ENCODE data around the gene HSD17B7.
"Not testable (repeated sequence)": the region's sequence is repeated elsewhere in the genome, so short reads cannot be mapped to it uniquely, and the experiment has no call there.

The HSD17B7 gene, protein sequence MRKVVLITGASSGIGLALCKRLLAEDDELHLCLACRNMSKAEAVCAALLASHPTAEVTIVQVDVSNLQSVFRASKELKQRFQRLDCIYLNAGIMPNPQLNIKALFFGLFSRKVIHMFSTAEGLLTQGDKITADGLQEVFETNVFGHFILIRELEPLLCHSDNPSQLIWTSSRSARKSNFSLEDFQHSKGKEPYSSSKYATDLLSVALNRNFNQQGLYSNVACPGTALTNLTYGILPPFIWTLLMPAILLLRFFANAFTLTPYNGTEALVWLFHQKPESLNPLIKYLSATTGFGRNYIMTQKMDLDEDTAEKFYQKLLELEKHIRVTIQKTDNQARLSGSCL

GRCh38 chr1:162790303-162790984 lies at the start of gene HSD17B7:
HSD17B7 (plus strand) TSS chr1:162790702; CDS start chr1:162790801, 99 bp downstream.
- peak within 1 kb of the TSS; percentile 52 for H3K4me3 ChIP-seq (ENCODE audit: low read depth, low read length)
- not testable (repeated sequence) for DNase-seq (ENCODE audit: low read depth)

DNA sequence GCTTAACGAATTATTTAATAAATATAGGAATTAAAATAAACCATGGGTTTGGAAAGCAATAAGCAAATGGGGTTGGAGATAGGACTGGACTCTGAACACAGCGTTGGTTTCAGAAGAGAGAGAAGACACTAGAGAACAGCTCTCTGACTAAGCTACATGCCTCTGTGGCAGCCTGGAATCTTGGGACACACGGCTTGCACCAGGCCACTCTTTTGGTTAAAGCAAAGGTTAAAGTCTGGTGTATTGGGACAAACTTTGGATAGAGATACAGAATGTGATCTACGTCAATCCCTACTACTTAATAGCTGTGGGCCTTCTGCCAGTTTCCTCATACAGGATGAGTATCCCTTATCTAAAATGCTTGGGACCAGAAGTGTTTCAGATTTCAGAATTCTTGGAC lies 49.7 kb upstream of the HSD17B7 start:
- no peak for DNase-seq (ENCODE audit: low read depth)
- no peak overlapping the region for H3K4me3 ChIP-seq (ENCODE audit: low read depth, low read length)

GRCh38 chr1:162741574-162741973 lies 48.9 kb upstream of the HSD17B7 start:
- no peak for DNase-seq (ENCODE audit: low read depth)

GRCh38 chr1:162746264-162746942 lies 44.1 kb upstream of the HSD17B7 start:
- H3K4me3 ChIP-seq (ENCODE audit: low read depth, low read length); DNase-seq (ENCODE audit: low read depth): not testable (repeated sequence)

More at GRCh38 chr1:162741574-162741973, 48.9 kb upstream of the HSD17B7 start:
- H3K4me3 ChIP-seq (ENCODE audit: low read depth, low read length), result no peak overlapping the region

- H3K4me3 ChIP-seq (ENCODE audit: low read depth, low read length), result no peak overlapping the region
- no peak for DNase-seq (ENCODE audit: low read depth)
These were observed 37.4 kb upstream of the HSD17B7 start for GRCh38 chr1:162753001-162753658.

DNA sequence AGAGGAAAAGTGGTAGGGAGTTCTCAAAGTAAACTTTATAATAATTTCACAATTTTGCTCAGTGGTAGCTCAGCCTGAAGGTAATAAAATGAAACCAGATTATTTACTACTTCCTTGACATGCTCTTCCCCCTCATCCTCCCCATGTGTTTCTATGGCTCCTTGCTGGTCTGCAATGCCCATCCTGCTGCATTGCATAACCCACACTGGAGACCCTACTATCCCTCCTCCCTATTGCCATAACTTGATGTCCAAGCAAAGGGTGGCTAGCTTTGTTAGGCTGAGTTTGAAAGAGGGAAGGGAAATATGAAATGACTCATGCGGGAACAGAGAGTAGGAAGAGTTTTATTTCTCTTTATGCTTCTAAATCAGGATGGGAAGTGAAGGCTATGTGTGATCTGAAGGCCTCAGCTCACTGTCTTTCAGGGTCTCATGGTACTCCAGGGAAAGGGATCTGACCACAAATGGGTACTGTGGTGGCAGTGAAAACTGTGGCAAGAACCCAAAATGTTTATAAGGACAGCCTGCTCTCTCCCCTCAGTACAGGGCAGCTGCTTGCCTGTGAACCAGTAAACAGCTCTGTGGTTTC lies 36.4 kb upstream of the HSD17B7 start:
- H3K4me3 ChIP-seq (ENCODE audit: low read depth, low read length), result no peak overlapping the region
- DNase-seq (ENCODE audit: low read depth), result peak; percentile 51

DNA sequence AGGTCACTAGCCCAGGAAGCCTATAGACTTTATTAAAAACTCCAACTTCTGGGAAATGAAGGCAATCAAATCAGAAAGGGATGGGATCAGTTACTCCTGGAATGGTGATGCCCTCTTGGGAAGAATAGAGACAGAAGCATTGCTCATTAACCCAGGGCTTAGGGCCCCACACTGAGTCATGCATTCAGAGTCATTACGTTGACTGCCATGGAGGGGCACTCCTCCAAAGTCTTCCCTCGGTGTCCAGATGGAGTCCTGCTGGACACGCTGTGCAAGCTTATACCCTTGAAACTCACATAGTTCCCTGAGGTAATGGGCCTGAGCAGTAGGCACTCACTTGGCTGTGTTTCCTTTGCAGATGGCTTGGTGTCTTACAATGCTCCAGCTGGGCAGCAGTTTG lies 35.2 kb upstream of the HSD17B7 start:
- DNase-seq (ENCODE audit: low read depth), result no peak
- H3K4me3 ChIP-seq (ENCODE audit: low read depth, low read length), result no peak overlapping the region

DNA sequence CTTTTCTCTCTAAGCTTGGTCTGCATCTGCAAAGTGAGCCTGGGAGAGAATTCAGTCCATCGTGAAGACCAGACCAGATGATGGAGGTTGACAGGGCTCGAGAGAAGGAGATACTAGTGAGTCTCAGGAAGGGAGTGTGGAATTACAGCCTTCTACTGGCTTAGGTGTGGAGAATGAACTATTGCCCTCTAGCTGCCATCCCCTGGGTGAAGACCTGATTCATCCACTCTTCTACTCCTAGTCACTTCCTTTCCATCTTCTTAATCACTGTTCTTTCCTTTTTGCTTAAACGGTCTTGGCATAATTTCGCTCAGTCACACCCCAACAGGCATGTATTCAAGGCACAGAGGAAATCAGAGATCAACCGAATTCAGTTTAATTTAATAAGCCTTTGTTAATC lies 34.0 kb upstream of the HSD17B7 start:
- H3K4me3 ChIP-seq (ENCODE audit: low read depth, low read length), result no peak overlapping the region
- DNase-seq (ENCODE audit: low read depth), result no peak

DNA sequence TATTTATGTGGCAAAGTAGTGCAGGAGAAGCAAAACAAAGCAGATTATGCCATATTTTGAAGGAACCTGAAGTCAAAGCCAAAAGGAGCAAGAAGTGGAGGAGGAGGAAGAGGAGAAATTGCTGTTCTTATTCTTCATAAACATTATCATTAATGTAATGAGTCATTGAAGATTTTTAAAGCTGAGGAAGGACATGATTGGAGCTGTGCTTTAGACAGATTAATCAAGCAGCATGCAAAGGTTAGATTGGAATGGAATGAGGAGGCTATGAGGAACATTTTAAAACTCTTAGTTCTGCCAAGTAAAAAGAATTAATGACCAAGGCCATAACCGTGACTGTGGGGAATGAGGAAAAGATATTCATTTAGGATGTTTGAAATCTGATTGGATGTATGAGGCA lies 33.0 kb upstream of the HSD17B7 start:
- H3K4me3 ChIP-seq (ENCODE audit: low read depth, low read length), result no peak overlapping the region
- DNase-seq (ENCODE audit: low read depth), result no peak

GRCh38 chr1:162765788-162766187 lies 24.7 kb upstream of the HSD17B7 start:
- H3K4me3 ChIP-seq (ENCODE audit: low read depth, low read length), result no peak overlapping the region
- no peak for DNase-seq (ENCODE audit: low read depth)

DNA sequence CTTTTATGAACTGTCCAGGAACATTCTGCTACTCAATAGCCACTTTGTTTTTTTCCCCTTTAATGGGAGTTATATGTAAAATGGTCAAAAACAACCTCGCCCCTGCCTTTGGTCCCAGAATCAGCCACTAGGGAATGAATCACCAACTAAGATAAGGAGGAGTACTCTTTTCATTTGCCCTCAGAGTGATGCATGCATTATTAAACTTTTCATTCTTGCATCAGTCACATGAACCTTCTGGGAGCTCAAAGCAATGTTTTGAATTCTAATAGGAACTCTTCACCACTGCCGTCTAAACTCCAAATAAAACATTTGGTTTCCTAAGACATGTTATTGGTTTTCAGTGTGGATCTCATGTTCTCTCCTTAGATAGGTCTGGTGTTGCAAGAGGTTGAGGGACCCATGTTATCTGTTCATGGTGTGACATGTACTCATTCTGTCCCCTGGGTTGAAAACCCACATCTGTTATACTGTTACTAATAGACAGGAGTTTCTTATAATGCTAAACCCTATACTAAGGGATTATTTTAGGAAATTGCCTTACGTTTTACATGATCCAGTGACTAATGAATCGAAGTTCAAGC lies 17.8 kb upstream of the HSD17B7 start:
- no peak overlapping the region for H3K4me3 ChIP-seq (ENCODE audit: low read depth, low read length)
- peak; percentile 20 for DNase-seq (ENCODE audit: low read depth)

DNA sequence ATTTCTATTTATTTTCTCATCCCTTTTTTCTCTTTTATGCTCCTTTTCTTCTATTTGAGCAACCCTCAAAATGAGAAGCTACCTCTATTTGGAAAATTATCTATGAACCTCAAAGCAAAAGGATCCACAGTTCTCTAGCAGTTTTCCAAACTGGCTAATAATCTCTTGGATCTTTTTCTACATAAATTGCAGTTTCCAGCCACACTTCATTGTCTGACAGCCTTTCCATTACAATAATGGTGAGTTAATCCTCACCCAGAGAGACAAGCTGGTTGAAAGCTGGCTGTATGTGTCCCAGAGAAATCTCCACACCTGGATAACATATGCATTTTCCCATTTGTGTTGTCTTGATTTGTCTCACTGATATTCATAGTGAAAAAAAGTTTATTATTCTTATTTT lies 16.5 kb upstream of the HSD17B7 start:
- H3K4me3 ChIP-seq (ENCODE audit: low read depth, low read length), result no peak overlapping the region
- no peak for DNase-seq (ENCODE audit: low read depth)

DNA sequence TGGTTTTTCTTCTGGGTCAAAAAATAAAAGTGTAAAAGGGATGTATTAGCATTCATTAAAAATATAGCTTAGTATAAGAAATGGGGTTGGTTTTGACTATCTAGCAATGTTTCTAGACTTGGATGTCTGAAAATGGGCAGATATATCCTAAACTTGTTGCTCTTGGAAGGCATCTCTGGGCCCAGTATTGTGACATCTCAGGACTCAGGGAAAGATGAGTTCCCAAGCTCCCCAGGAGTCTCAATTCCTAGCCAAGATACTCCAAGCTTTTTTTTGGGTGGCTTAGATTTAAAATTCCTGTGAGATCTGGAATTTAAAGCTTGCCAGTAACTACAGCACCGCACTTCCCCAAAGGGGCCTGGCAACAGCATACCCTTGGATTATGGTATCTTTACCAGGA lies 11.5 kb upstream of the HSD17B7 start:
- H3K4me3 ChIP-seq (ENCODE audit: low read depth, low read length), result no peak overlapping the region

DNA sequence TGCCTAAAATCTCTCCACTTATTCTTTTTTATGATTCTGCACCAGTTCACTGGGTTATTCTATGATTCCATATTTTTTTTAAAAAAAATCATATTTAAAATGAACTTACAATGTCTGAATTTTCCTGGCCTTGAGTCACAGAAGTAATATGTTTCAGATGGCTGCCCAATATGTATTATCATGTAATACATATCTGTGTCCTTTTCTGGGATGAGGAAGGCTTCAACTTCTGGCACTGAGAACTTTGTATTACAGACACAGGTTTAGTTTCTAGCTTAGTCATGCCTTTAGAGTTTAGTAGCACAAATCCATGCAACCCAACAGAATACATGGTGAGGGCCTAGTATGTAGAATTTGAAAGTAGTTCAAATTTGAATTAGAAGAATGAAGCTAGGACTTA lies 7.8 kb upstream of the HSD17B7 start:
- DNase-seq (ENCODE audit: low read depth), result no peak
- H3K4me3 ChIP-seq (ENCODE audit: low read depth, low read length), result no peak overlapping the region

More for the DNA sequence above, 11.5 kb upstream of the HSD17B7 start:
- DNase-seq (ENCODE audit: low read depth), result no peak

- not testable (repeated sequence) for H3K4me3 ChIP-seq (ENCODE audit: low read depth, low read length); DNase-seq (ENCODE audit: low read depth)
These were observed 5.6 kb upstream of the HSD17B7 start for GRCh38 chr1:162784926-162785325.

DNA sequence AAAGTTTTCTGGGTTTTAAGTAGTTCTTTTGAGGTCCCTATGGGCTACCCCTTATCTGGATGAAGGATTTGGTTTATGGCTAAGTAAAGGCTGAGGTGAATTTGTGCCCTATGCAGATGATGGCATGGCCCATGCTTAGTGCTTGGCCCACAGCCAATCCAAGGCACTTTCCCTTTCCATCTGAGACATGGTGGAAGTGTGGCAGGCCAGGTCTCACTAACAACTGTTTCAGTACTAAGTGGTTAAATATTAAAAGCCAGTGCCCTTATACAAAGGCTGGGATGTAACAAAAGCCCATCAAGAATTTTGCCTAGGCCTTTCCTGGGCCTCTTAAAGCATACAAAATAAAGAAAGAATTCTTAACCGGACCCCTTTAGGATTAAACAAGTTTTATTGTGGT lies 1.7 kb upstream of the HSD17B7 start:
- DNase-seq (ENCODE audit: low read depth), result not testable (repeated sequence)

GRCh38 chr1:162790985-162791357 lies 469 bp downstream of the HSD17B7 start:
- DNase-seq (ENCODE audit: low read depth), result not testable (repeated sequence)
- H3K4me3 ChIP-seq (ENCODE audit: low read depth, low read length), result peak overlapping the region; percentile 52

More for the DNA sequence above, 1.7 kb upstream of the HSD17B7 start:
- H3K4me3 ChIP-seq (ENCODE audit: low read depth, low read length), result not testable (repeated sequence)

DNA sequence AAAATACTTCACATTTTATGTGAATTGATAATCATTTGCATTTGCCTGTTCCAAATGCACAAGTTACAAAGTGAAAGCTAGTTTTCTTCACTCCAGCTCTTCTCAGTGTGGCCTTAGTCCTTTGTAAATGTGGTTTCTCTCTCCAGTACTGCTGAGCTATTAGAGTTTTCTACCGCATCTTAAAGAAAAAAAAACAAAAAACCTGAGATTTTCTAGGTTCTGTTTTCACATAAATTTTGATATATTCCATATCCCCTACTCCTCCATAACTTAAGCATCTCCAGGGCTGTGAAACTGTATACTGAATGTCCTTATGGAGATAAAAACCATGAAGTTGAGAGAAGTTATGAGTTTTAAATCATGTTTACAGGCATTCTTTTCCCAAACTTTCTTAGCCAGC lies 3.8 kb downstream of the HSD17B7 start:
- not testable (repeated sequence) for H3K4me3 ChIP-seq (ENCODE audit: low read depth, low read length); DNase-seq (ENCODE audit: low read depth)

DNA sequence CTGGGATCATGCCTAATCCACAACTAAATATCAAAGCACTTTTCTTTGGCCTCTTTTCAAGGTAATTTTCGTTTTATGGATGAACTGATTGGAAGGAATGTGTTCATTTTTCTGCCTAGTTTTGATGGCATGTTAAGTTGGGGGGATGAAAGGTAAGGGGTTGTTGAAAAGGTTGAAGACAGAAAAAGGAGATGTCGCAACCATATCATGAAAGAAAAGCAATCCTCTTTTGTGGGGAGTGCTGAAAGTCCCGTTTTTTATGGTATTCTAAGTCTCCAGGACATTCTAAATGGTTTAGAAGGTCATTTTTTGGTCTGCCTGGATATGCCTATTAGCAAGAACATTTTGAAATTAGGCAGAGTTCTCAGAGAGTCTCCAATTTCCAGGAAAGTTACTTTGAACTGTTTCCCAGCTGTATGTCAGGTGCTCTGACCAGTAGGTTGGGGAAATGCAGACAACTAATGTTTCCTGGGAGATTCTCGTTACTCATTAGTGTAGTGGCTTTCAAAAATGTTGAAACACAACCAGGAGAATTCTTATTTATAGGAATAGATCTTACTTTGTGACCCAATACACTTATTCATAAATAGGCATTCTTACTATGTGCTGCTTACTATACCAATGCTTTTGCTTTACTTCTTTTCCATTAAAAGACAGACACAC lies 6.2 kb downstream of the HSD17B7 start:
- DNase-seq (ENCODE audit: low read depth); H3K4me3 ChIP-seq (ENCODE audit: low read depth, low read length): not testable (repeated sequence)
